HG03135 (cell line): ENCODE results near the gene HSD17B3.
"Not testable (repeated sequence)": the region's sequence is repeated elsewhere in the genome, so short reads cannot be mapped to it uniquely, and the experiment has no call there.

ENCODE experiments used
- ATAC-seq: cut with Tn5 transposase; IDR thresholded peaks from one replicate; pipeline ENCODE4 v1.9.1; 2021; ENCODE audit warnings: mild to moderate bottlenecking, moderate library complexity; ENCODE audit not compliant: unreplicated experiment

HSD17B3 gene

GRCh38 chr9:96201140-96201539 is 100.8 kb downstream of the HSD17B3 start:
- no peak for ATAC-seq

DNA sequence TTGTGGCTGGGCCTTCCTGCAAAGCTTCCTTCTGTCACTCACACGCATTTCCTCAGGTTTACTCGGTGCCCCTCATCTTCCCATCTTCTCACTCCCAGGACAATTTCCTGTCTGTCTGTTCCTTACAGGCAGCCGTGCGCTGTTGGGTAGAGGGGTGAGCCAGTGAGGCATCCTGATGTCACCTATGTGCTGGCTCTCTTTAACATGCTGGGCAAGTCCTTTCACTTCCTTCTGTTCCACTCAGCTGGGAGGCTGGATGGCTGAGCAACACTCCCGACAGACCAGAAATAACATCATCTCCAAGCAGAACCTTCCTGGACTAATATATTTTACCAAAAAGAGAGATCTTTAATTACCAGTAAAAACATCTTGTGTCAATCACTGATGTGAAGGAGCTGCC is 103.0 kb downstream of the HSD17B3 start:
- ATAC-seq: no peak

GRCh38 chr9:96195541-96195940 is 106.4 kb downstream of the HSD17B3 start:
- no peak for ATAC-seq

DNA sequence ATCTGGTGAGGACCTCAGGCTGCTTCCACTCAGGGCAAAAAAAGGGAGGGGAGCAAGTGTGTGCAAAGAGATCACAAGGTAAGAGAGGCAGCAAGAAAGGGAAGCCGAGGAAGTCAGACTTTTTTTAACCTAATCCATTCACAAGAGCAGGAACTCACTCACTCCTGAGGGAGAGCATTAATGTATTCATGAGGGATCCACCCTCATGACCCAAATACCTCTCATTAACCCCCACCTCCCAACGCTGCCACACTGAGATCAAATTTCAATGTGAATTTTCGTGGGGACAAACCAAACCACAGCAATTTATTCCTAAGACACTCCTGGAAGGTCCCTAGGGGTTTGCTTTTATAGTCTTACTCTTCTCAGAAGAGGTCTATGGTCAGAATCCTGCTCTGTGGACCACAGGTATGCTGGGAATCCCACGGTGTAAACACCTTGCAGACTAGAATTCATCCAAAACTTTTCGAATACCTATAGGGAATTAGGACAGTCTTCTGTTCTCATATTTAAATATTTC is 108.7 kb downstream of the HSD17B3 start:
- no peak for ATAC-seq

- ATAC-seq: no peak
These were observed 109.3 kb downstream of the HSD17B3 start for GRCh38 chr9:96192710-96193109.

- ATAC-seq: no peak
These were observed 112.0 kb downstream of the HSD17B3 start for GRCh38 chr9:96189995-96190394.

- ATAC-seq: not testable (repeated sequence)
These were observed 112.4 kb downstream of the HSD17B3 start for GRCh38 chr9:96189581-96189980.

DNA sequence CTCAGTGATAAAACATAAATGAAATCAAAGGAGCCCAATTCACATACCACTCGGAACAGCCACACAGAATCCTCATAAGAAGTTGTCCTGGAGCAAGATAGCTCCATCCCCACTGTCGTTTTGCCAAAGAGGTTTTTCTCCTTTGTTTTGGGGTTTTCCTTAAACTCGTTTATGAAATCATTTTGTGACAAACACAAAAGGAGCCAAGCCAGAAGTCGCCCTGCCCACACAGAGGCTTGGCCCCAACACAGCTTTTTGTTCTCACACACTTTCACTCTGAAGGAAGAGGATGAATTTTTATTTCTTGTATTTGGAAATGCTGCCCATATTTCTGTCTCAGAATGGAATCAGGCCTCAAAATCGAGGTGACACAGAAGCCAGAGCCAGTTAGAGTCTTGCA is 113.4 kb downstream of the HSD17B3 start:
- no peak for ATAC-seq

DNA sequence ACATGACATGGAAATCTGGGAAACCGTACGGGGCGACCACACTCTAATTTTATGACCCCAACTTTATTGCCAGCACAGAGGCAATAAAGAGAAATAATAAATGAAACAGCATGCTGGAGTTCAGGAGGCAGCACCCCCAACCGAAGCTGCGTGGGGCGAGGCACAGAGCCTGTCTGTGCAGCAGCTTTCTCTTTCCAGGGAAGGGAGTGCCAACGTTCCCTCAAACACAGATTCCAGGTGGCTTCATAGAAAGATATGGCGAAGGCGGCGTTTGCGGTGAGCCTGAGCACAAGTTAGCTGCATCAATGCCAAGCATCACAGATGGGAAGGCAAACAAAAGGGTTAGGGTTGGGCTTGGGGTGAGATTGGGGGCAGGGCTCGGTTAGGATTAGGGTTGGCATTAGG is 114.8 kb downstream of the HSD17B3 start:
- ATAC-seq: no peak

- no peak for ATAC-seq
These were observed 115.4 kb downstream of the HSD17B3 start for GRCh38 chr9:96186591-96187011.

- ATAC-seq: no peak
These were observed 116.3 kb downstream of the HSD17B3 start for GRCh38 chr9:96185518-96186156.
